Hematopoietic multipotent progenitor cell treated with erythropoietin and hydrocortisone succinate and interleukin-3 and kit ligand, for 17 days (in vitro differentiated cells): ENCODE data around the gene ERCC2.
"Not testable (repeated sequence)": the region's sequence is repeated elsewhere in the genome, so short reads cannot be mapped to it uniquely, and the experiment has no call there.

Experiments
- DNase-seq: peaks from one replicate; pipeline ENCODE4 v3.0.0-alpha.2; 2015; ENCODE audit warnings: low spot score

Gene ERCC2

GRCh38 chr19:45333609-45334303 lies 36.6 kb downstream of the ERCC2 start:
- DNase-seq = no peak

GRCh38 chr19:45331411-45331810 lies 39.0 kb downstream of the ERCC2 start:
- DNase-seq = no peak

- DNase-seq = no peak
These were observed 42.8 kb downstream of the ERCC2 start for GRCh38 chr19:45327404-45328143.

- DNase-seq = no peak
These were observed 45.9 kb downstream of the ERCC2 start for GRCh38 chr19:45324349-45324907.

- no peak for DNase-seq
These were observed 46.7 kb downstream of the ERCC2 start for GRCh38 chr19:45323671-45324081.

GRCh38 chr19:45322744-45323281 lies 47.6 kb downstream of the ERCC2 start, which contains the start of gene CKM:
Gene CKM (minus strand): TSS chr19:45322875. CDS start chr19:45319713, 3,162 bp downstream.
- no peak for DNase-seq

GRCh38 chr19:45322311-45322710 lies 48.1 kb downstream of the ERCC2 start:
- no peak for DNase-seq

GRCh38 chr19:45321848-45322247 lies 48.5 kb downstream of the ERCC2 start:
- no peak for DNase-seq

- DNase-seq = no peak
These were observed 49.2 kb downstream of the ERCC2 start for GRCh38 chr19:45320997-45321775.

- DNase-seq = no peak
These were observed 55.1 kb downstream of the ERCC2 start for GRCh38 chr19:45315304-45315703.

GRCh38 chr19:45314708-45315245 lies 55.6 kb downstream of the ERCC2 start:
- DNase-seq = no peak

GRCh38 chr19:45312285-45312684 lies 58.1 kb downstream of the ERCC2 start:
- DNase-seq = not testable (repeated sequence)

GRCh38 chr19:45311621-45312020 lies 58.8 kb downstream of the ERCC2 start:
- no peak for DNase-seq

- DNase-seq = not testable (repeated sequence)
These were observed 61.1 kb downstream of the ERCC2 start for GRCh38 chr19:45309322-45309721.

- no peak for DNase-seq
These were observed 63.0 kb downstream of the ERCC2 start for GRCh38 chr19:45307361-45307760.

- DNase-seq = no peak
These were observed 63.8 kb downstream of the ERCC2 start for GRCh38 chr19:45306518-45307027.

GRCh38 chr19:45306040-45306439 lies 64.3 kb downstream of the ERCC2 start:
- no peak for DNase-seq

GRCh38 chr19:45305421-45305820 lies 65.0 kb downstream of the ERCC2 start:
- no peak for DNase-seq

- no peak for DNase-seq
These were observed 65.4 kb downstream of the ERCC2 start for GRCh38 chr19:45305007-45305406.

- no peak for DNase-seq
These were observed 66.0 kb downstream of the ERCC2 start for GRCh38 chr19:45304141-45304926.
